PC-3 (cell line): Measurements from ENCODE around the gene KCNA2. TPM values are rescaled to one million over a fixed set of nuclear protein-coding genes. Genes with fewer than 3 reads are reported as not detected.

Experiments
- ATAC-seq: fragments of 200-7000 bp; cut with Tn5 transposase; 2 replicates; pipeline ENCODE4 v1.9.1; 2020; ENCODE audit warnings: mild to moderate bottlenecking, moderate library complexity
- BruUV-seq: library from RNA; stranded (reverse); fragments of 400-500 nt; replicated peaks from 2 replicates; lab custom pipeline; 2021; lab: Mats Ljungman, UMichigan
- CTCF ChIA-PET: fragments of 300-600 bp; sonication (Branson Sonifier 250); formaldehyde crosslinking; loops from one replicate; lab custom pipeline; 2022; ENCODE audit warnings: antibody characterized with exemption; lab: Charles Lee
- POLR2A ChIA-PET: fragments of 300-600 bp; sonication (Branson Sonifier 250); formaldehyde crosslinking; loops from one replicate; lab custom pipeline; 2022; ENCODE audit warnings: antibody characterized with exemption; ENCODE audit not compliant: unreplicated experiment; lab: Charles Lee
- DNase-seq: peaks from one replicate; pipeline ENCODE4 v3.0.0-alpha.2; 2015
- H2AFZ ChIP-seq: fragments of 300-600 bp; sonication (generic); 2 replicates; pipeline ENCODE4 v1.6.0; 2016; ENCODE audit warnings: antibody characterized with exemption, low read length
- H3F3A ChIP-seq: fragments of 300-600 bp; sonication (generic); one replicate; pipeline ENCODE4 v1.6.0; 2017; ENCODE audit warnings: antibody characterized with exemption, low read length, control low read depth, mild to moderate bottlenecking; ENCODE audit not compliant: unreplicated experiment
- H3K27ac ChIP-seq: fragments of 300-600 bp; sonication (generic); 2 replicates; pipeline ENCODE4 v1.5.1; 2016; ENCODE audit warnings: mild to moderate bottlenecking, low read length
- H3K27me3 ChIP-seq: fragments of 300-600 bp; sonication (generic); 2 replicates; pipeline ENCODE4 v1.6.1; 2016; ENCODE audit warnings: low read length, mixed read lengths
- H3K36me3 ChIP-seq: fragments of 300-600 bp; sonication (generic); 2 replicates; pipeline ENCODE4 v1.6.1; 2016; ENCODE audit warnings: low read depth, mixed run types, low read length, mixed read lengths
- H3K4me1 ChIP-seq: fragments of 300-600 bp; sonication (generic); 2 replicates; pipeline ENCODE4 v1.5.1; 2016; ENCODE audit warnings: low read length; ENCODE audit not compliant: insufficient read depth
- H3K4me2 ChIP-seq: fragments of 300-600 bp; sonication (generic); 2 replicates; pipeline ENCODE4 v1.6.0; 2016; ENCODE audit warnings: low read length
- H3K4me3 ChIP-seq: fragments of 300-600 bp; sonication (generic); 2 replicates; pipeline ENCODE4 v1.5.1; 2016; ENCODE audit warnings: mild to moderate bottlenecking, low read length, mixed read lengths
- H3K79me2 ChIP-seq: fragments of 300-600 bp; sonication (generic); 2 replicates; pipeline ENCODE4 v1.6.1; 2017; ENCODE audit warnings: low read length, mixed read lengths
- H3K9ac ChIP-seq: fragments of 300-600 bp; sonication (generic); 2 replicates; pipeline ENCODE4 v1.6.0; 2016; ENCODE audit warnings: mild to moderate bottlenecking, low read length
- H3K9me2 ChIP-seq: fragments of 300-600 bp; sonication (generic); replicated peaks from 2 replicates; pipeline ENCODE4 v1.6.1; 2016; ENCODE audit warnings: mixed run types, low read length, mixed read lengths
- H3K9me3 ChIP-seq: fragments of 300-600 bp; sonication (generic); 2 replicates; pipeline ENCODE4 v1.6.1; 2016; ENCODE audit warnings: low read length, mixed read lengths
- H4K20me1 ChIP-seq: fragments of 300-600 bp; sonication (generic); 2 replicates; pipeline ENCODE4 v1.6.1; 2016; ENCODE audit warnings: low read length, mixed read lengths
- CTCF ChIP-seq: fragments of 300-600 bp; sonication (generic); conservative IDR thresholded peaks from 2 replicates; pipeline ENCODE4 v1.5.1; 2017; ENCODE audit warnings: antibody characterized with exemption, low read depth, mild to moderate bottlenecking, low read length
- EZH2 ChIP-seq: fragments of 300-600 bp; sonication (generic); IDR thresholded peaks from one replicate; pipeline ENCODE4 v1.6.1; 2017; ENCODE audit warnings: antibody characterized with exemption, mild to moderate bottlenecking, low read length; ENCODE audit not compliant: unreplicated experiment
- EZH2phosphoT487 ChIP-seq: fragments of 300-600 bp; sonication (generic); IDR thresholded peaks from 2 replicates; pipeline ENCODE4 v1.6.1; 2018; ENCODE audit warnings: mild to moderate bottlenecking, antibody characterized with exemption, low read length, borderline replicate concordance
- intact Hi-C: fragments of 100-400 bp; cut with micrococcal nuclease; formaldehyde crosslinking; loops from 2 replicates; pipeline ENCODE4 v1.9.0; 2023
- total RNA-seq: library from RNA; depleted of rRNA; stranded (reverse); fragments of >200 nt; gene quantifications from 2 replicates; pipeline ENCODE4 v1.2.3, GENCODE V29; 2014; rRNA removed

KCNA2 gene
- total RNA-seq, 1 experiment from 2014 or later: not detected

DNA sequence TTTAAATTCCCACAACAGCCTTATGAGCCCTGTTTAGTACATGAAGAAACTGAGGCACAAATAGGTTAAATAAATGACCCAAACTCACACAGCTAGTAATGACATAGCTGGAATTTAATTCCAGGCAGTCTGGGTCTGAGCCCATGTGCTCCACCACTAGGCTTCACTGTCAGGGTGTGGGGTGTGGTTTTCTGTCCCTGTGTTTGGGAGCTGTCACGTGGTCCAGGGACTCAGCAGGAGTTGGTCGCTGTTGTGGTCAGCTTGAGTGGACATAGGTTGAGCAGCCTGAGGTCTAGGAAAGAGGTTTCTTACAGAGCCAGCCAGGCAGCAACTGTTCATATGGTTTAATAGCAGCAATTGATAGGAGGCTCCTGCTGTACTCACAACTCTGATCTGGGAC lies 59.1 kb downstream of the KCNA2 start:
- Histone ChIP-seq H3K27ac (no peak overlapping the region), H3K4me1 (no peaks in the 10 kb centered on the region), H3K4me3 (no peak overlapping the region), H3K36me3 (no peaks in the 10 kb centered on the region), H3K9me3 (no peaks in the 10 kb centered on the region), H3K4me2 (no peak overlapping the region), H2AFZ (no peak overlapping the region), H3K9me2 (no peaks in the 10 kb centered on the region), H4K20me1 (no peaks in the 10 kb centered on the region), H3K27me3 (peaks cover 29% of the 10 kb centered on the region), H3K9ac (no peak overlapping the region), H3F3A (no peaks in the 10 kb centered on the region), H3K79me2 (no peaks in the 10 kb centered on the region)
- BruUV-seq: no TSS peak
- CTCF ChIA-PET: no interaction called here
- DNase-seq: no peak
- POLR2A ChIA-PET: no interaction called here
- intact Hi-C loops: loop anchor here (5.0 kb wide), 1 partner anchor 70 kb away; no protein-coding TSS in a partner anchor
- ATAC-seq: no peak
- TF ChIP-seq CTCF: no peak
- TF ChIP-seq EZH2phosphoT487: no peak

DNA sequence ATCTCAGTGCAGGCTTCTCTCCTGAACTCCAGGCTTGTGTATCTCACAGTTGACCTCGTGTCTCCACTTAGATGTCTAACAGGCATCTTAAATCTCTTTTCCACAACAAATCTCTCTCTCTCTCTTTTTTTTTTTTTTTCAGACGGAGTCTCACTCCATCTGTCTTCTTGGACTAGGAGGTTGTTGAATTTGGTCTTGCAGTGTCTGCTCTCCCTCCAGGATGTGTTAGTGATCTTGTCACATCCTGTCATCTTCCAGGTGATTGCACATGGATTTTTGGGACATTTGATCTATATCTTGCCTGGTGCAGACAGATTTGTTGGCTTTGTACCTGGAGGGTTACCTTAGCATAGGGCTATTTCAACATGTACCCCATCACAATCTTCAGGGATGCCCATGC lies 60.7 kb downstream of the KCNA2 start:
- Histone ChIP-seq H3K9me2 (no peaks in the 10 kb centered on the region), H3K4me1 (no peaks in the 10 kb centered on the region), H3K4me2 (no peak overlapping the region), H3K36me3 (no peaks in the 10 kb centered on the region), H3K4me3 (no peak overlapping the region), H3K27me3 (peaks cover 21% of the 10 kb centered on the region), H4K20me1 (no peaks in the 10 kb centered on the region), H2AFZ (no peak overlapping the region), H3K27ac (no peak overlapping the region), H3K9me3 (no peaks in the 10 kb centered on the region), H3K79me2 (no peaks in the 10 kb centered on the region), H3K9ac (no peak overlapping the region), H3F3A (no peaks in the 10 kb centered on the region)
- no peak for DNase-seq
- CTCF ChIA-PET: no interaction called here
- intact Hi-C loops: loop anchor here (5.0 kb wide), 1 partner anchor 72 kb away; no protein-coding TSS in a partner anchor
- no TSS peak for BruUV-seq
- no peak for TF ChIP-seq EZH2phosphoT487
- TF ChIP-seq EZH2: no peak
- TF ChIP-seq CTCF: no peak
- no peak for ATAC-seq
- POLR2A ChIA-PET: no interaction called here

- no peak overlapping the region for H3K4me3 ChIP-seq
- no peaks in the 10 kb centered on the region for H3F3A ChIP-seq
- no peak overlapping the region for H2AFZ ChIP-seq
- H3K27me3 ChIP-seq: peaks cover 17% of the 10 kb centered on the region; the same call in 1 of the 2 replicates
- CTCF ChIA-PET: no interaction called here
- H3K4me1 ChIP-seq: no peaks in the 10 kb centered on the region
- H3K9me2 ChIP-seq: no peaks in the 10 kb centered on the region
- H3K4me2 ChIP-seq: no peak overlapping the region
- H3K36me3 ChIP-seq: no peaks in the 10 kb centered on the region
- POLR2A ChIA-PET: no interaction called here
- no peak overlapping the region for H3K27ac ChIP-seq
- intact Hi-C loops: loop anchor here (5.0 kb wide), 1 partner anchor 73 kb away; no protein-coding TSS in a partner anchor
- no peaks in the 10 kb centered on the region for H4K20me1 ChIP-seq
- BruUV-seq: no TSS peak
- no peak for DNase-seq
- H3K79me2 ChIP-seq: no peaks in the 10 kb centered on the region
- ATAC-seq: no peak
- H3K9me3 ChIP-seq: no peaks in the 10 kb centered on the region
- no peak overlapping the region for H3K9ac ChIP-seq
- TF ChIP-seq CTCF (no peak), EZH2 (no peak), EZH2phosphoT487 (no peak)
Measured at GRCh38 chr1:110544753-110545152, 61.4 kb downstream of the KCNA2 start.

Other genes with a start within 250 kb of the KCNA2 start
- gene SLC16A4, start 215.3 kb downstream of the KCNA2 start, total RNA-seq: 0.22 and 0.29 TPM in 2 replicates
- 143 and 147 TPM in 2 replicates for gene LAMTOR5, start 198.7 kb downstream of the KCNA2 start, total RNA-seq
- gene PROK1, start 155.2 kb downstream of the KCNA2 start, total RNA-seq: not detected in 2 replicates
- not detected in 2 replicates for gene KCNA10, start 87.2 kb downstream of the KCNA2 start, total RNA-seq
- gene KCNA3, start 68.6 kb upstream of the KCNA2 start, total RNA-seq: not detected in 2 replicates